Heart left ventricle (tissue), 13 donors: Measurements from ENCODE around the gene PLXNB3.

Experiments used
- CTCF ChIP-seq, 12 donors: fragments of 200-600 bp; sonication (generic) in 4 of 12; IDR thresholded peaks; one replicate each; pipeline versions ENCODE4 v1.5.0 to v1.8.0; 2018 to 2022; ENCODE audit warnings: antibody characterized with exemption in 12 of 12, mild to moderate bottlenecking in 5 of 12
- POLR2A ChIP-seq, 2 donors: fragments of 450-650 bp; IDR thresholded peaks; one replicate each; pipeline ENCODE4 v1.6.1; 2017; ENCODE audit warnings: antibody characterized with exemption in 2 of 2, mild to moderate bottlenecking in 2 of 2, moderate library complexity in 2 of 2
- donor health status: ischemic (EF 13 %, LVEDD 7.1; RV severe dilation, severe dysfunction).
- donor health status: DM: no; HTN: yes; CAD: no.
- donor health status: DM: no; HTN: no; CAD: no.
- donor health status: ischemic (EF 25% LVEDD 6.9; RV normal size, moderate dysfunction).
- donor health status: ischemic (EF 25% LVEDD 5.7; RV mildly dilated, moderate dysfunction).
- donor health status: ischemic (EF 35%, LVEDD 5.7; RV mildly dilated, moderate dysfunction).
- donor health status: nonischemic (EF 11% LVEDD 7.7; RV severe dilation, severe dysfunction).
- donor health status: DM: yes; HTN: yes; CAD: no.
- donor health status: PGD.
- donor health status: ischemic (EF 29% LVEDD 5.4; RV normal size, mild dysfunction).
- donor health status: nonischemic (EF 23%, LVEDD 6.1; RV moderate dilation, normal function).

GRCh38 chrX:153755136-153755535 lies 8.9 kb upstream of the PLXNB3 start:
- TF ChIP-seq CTCF (IDR thresholded peaks at IDR 0.05) (no peak), POLR2A (IDR thresholded peaks at IDR 0.05) (no peak)
